NCI-H2081 treated with DMSO at 0.1 percent for 48 hours (cell line): ENCODE data around the gene UROD.

Experiments
- DNase-seq: peaks from one replicate; lab custom pipeline; 2025; lab: John Stamatoyannopoulos, UW

Gene UROD

DNA sequence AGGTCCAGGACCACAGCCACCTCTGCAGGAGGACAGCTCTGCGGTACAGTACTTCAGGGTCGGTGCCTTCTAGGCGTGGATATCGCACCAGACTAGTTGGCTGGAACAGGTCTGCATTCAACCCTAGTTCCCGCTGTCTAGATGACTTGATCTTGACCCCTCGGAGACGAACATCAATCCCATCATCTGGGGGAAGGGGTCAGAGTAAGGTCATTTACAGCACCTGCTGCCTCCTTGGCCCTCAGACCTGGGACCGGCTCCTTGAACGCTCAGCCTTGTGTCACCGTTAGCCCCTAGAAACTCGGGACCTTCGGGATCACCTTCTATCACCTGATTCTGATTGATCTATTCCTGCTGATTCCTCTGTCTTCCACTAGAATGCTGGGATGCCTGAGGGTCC is 3.5 kb upstream of the UROD start:
- DNase-seq = no peak

GRCh38 chr1:45009296-45009865 is 2.7 kb upstream of the UROD start:
- DNase-seq = no peak

GRCh38 chr1:45009956-45010854 is 1.8 kb upstream of the UROD start:
- no peak for DNase-seq

DNA sequence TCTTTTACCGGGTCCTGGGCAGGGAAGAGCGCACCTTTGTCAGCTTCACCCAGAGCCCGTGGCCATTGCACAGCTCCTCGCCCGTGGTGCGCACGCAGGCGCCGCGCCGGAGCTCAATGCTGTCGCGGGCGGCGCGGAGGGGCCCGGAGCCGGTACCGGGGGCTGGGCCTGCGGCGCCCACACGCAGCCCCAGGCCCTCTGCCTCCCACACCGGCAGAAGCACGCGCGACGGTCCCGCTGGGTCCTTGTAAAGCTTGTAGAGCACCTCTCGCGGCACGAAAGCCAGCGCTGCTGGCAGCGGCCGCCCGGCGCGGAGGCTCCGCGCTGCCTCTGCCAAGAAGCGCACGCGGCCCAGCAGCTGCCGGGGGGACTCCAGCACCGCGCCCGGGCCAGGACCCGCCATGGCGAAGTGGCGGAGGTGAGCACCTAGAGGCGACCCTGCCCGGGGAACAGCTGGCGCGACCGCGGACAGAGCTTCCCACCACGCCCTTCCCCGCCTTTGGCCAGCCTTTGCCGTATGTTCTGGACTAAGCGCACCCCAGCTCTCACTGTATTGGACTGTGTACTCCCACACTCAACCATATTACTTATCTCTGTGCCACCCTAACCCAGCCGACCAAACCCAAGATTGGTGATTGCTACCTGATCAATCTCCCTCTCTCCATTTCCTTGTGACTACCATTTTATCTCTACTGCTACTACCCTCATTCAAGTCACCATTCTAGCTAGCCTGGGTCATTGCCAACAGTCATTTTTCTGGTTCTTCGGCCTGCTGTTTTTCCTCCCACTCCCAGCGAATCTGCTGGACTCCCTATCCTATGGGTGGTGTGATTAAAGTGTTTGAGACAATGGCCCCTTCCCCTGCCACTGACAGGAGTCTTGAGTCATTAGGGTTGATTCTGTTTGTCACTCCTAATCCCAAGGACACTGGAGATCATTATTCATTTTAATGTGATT is 921 bp upstream of the UROD start, which contains the start of gene HECTD3:
TSS of gene HECTD3 (minus strand) at position 470 of the 957 bp plus-strand sequence. CDS start at position 403, 67 bp downstream.
- peak; percentile 51 for DNase-seq

GRCh38 chr1:45012639-45013278 is 705 bp downstream of the UROD start:
- no peak for DNase-seq

DNA sequence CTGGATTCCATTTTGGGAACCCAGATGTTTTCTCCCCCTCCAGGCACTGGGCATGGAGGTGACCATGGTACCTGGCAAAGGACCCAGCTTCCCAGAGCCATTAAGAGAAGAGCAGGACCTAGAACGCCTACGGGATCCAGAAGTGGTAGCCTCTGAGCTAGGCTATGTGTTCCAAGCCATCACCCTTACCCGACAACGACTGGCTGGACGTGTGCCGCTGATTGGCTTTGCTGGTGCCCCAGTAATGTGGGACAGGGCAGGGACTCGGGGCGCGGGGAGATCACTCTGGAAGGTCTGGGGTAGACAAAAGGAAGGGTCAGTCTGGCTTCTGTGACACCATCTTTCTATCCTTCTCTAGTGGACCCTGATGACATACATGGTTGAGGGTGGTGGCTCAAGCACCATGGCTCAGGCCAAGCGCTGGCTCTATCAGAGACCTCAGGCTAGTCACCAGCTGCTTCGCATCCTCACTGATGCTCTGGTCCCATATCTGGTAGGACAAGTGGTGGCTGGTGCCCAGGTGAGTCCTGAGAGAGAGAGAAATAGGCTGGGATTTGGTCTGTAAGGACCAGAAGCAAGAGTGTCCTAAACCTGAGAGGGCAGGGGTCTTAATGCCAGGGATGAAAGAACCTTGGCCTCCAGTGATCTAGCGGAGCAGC is 1.6 kb downstream of the UROD start:
- DNase-seq = no peak

DNA sequence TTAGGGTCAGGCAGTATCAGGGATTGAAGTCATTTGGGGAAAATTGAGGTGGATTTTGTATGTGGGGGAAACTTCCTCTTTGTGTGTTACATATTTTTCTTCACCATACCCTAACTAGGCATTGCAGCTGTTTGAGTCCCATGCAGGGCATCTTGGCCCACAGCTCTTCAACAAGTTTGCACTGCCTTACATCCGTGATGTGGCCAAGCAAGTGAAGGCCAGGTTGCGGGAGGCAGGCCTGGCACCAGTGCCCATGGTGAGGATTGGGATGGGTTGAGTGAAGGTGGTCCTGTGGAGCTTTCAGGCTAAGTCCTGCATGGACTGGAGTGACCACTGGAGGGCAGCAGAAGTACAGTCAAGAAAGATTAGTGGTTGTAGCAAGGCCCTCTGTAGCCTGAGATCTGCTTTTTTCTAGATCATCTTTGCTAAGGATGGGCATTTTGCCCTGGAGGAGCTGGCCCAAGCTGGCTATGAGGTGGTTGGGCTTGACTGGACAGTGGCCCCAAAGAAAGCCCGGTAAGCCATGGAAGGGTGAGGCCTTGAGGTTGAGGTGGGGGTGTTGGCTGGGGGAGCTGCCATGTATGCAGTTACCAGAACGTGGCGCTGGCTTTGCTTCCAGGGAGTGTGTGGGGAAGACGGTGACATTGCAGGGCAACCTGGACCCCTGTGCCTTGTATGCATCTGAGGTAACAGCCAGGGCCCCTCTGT is 2.4 kb downstream of the UROD start:
- DNase-seq = peak; percentile 34

GRCh38 chr1:45015683-45016082 is 3.6 kb downstream of the UROD start:
- DNase-seq = no peak

DNA sequence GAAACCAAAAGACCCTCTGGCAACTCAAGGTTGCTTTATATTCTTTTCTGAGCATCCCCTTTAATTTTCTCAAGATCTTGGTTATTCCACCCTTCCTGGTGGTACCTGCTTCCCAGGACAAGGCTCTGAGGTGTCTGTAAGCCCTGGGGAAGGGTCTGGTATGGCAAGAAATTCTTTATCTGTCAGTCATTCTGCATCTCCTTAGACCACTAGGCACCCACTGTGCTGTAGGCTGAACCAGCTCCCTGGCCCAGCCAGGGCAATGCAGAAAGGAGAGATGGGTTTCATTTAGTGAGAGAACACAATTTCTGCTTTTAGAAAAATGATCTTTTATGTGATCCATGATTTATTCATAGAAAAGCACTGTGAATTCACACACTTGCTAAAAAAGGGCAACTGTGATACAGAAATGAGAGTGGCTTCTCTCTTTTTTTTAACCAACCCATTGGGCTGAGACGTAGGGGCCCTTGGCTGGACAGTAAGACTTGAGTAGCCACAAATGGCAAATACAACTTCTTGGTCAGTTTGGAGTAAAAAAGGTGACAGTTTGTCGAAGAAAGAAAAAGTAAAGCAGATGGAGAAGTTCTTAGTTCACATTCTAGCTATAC is 4.1 kb downstream of the UROD start:
- DNase-seq = no peak

GRCh38 chr1:45016767-45017166 is 4.7 kb downstream of the UROD start:
- no peak for DNase-seq

DNA sequence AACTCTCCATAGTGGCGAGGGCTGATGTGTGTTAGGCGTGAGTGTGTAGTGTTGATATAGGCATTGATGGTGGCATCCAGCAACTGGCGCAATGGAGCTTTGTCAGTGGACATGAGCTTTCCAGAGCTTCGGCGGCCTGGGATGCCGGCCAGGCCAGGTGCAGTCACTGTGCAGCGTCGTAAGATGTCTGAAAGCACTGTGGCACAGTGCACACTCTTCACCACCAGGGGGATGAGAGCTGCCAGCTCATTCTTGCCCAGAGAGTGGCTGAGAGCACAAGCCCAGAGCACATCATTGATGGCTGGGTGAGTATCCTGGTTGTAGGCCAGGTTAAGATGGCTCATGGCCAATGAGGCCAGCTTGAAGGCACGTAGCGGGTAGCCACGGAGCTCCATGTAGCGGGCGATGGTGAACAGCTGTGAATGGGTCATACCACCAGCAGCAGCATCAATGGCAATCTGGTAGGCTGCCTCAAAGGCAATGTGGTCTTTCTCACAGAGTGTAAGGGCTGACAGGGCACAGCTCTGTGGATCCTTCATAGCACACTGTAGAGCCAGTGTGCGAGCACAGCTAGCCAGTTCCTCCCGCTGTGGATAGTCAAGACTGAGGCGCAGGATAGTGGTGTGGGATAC is 6.7 kb downstream of the UROD start:
- DNase-seq = peak; percentile 17

GRCh38 chr1:45023663-45024062 is 11.6 kb downstream of the UROD start:
- DNase-seq = no peak

- no peak for DNase-seq
These were observed 14.4 kb downstream of the UROD start for GRCh38 chr1:45026446-45026845.

DNA sequence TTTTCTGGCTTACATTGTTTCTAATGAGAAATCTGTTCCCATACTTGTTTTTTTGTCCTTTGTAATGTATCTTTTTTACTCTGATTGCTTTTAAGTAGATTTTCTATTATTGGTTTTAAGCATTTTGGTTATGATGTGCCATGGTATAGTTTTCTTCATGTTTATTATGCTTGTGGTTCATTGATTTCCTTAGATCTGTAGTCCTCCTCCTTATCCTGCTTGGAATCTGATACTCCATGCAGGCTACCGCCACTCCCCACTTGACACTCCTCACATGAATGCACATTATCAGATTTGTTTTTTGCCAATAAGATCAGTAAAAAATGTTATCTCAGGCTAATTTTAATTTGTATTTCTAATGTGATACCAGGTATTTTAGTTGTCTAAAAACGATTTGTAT is 20.8 kb downstream of the UROD start:
- DNase-seq = no peak

DNA sequence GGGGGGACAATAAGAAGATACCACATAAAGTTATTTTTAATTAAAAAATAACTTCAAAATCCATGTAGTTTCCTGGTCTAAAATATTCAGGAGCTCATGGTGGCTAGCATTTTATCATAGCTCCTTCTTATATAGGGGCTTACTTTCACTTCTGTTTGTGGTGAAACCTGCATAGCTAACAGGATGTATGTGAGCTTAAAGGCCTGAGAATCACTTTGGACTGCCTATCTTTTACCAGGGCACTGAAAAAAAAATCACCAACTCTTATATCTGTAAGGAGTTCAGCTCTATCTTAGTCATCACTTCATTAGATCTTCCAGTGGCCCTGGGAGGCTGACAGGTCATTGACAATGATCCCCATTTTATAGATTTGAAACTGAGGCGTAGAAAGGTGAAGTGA is 21.3 kb downstream of the UROD start:
- DNase-seq = no peak

GRCh38 chr1:45035631-45036301 is 23.7 kb downstream of the UROD start:
- DNase-seq = no peak

DNA sequence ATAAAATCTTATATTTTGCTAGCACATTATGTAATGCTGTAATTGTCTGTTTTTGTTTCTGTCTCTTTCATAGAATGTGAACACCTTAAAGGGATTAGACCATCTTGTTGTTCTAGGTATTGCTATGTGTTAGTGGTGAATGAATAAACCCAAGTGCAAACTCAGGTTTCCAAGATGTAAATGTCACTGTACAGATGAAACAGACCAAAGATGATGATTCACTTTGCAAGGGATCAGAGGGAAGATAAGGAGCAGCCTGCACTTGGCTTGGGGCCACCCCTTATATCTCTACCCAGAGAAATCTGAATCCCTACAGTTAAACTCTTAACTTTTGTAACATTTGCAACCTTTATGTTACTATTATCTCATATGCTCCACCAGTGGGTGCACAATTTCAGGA is 25.4 kb downstream of the UROD start:
- no peak for DNase-seq

DNA sequence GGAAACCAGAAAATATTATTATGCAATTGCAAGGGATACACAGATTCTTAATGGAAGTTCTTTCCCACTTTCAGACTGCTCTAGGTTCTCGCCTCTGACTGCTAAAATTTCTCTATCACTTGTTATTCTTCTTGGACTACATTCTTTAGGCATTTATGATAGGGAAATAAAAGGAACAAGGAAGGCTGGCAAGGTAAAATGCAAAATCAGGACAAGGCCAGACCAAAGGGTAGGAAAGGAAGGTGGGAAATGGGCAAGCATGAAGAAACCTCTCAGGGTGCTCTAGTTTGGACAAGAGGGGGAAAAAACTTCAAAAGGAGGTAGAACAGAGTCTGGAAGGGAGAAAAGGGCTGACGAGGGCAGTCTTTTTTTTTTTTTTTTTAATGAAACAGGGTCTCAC is 26.2 kb downstream of the UROD start:
- DNase-seq = no peak

DNA sequence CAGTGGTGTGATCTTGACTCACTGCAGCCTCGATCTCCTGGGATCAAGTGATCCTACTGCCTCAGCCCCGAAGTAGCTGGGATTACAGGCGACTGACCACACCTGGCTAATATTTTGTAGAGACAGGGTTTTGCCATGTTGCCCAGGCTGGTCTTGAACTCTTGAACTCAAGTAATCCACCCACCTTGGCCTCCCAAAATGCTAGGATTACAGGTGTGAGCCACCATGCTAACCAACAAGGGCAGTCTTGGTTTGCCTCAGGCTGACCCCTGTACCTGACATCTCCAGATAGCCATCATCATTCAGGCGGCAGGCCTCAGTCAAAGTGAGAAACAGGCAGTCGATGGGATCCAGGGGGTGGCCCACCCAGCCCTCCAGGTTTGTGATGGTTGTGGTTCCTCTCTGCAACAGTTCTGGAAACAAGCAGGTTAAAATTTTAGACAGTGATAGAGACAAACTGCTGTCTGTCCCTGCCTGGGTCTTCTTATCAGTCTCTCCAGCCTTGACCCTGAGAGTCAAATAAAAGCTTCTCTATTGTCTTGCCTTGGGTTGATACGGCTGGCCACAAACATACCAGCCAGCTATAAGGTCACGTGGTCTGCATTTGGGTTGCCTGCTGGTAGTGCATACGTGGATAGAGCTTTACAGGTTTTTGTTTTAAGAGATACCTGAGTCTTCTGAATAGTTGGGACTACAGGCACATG is 26.8 kb downstream of the UROD start:
- DNase-seq = no peak
